Vagina (tissue), 2 donors: ENCODE results near the gene ARHGEF17. TPM values are rescaled to one million over a fixed set of nuclear protein-coding genes. Genes with fewer than 3 reads are reported as not detected.

ENCODE experiments used
- DNase-seq, 2 donors: peaks; one replicate each; pipeline ENCODE4 v3.0.0-alpha.2; 2017; ENCODE audit errors: extremely low spot score in 2 of 2
- H3K27ac ChIP-seq: fragments of 200-600 bp; sonication (generic); one replicate; pipeline ENCODE4 v1.5.1; 2019
- H3K27me3 ChIP-seq: fragments of 200-600 bp; sonication (generic); one replicate; pipeline ENCODE4 v1.5.1; 2019
- H3K36me3 ChIP-seq, 2 donors: fragments of 200-600 bp; sonication (generic); one replicate each; pipeline ENCODE4 v1.5.1; 2017 to 2019
- H3K4me1 ChIP-seq: fragments of 200-600 bp; sonication (generic); one replicate; pipeline ENCODE4 v1.5.1; 2019
- H3K4me3 ChIP-seq, 2 donors: fragments of 200-600 bp; sonication (generic); 1 replicate in 1 of 2; 2 replicates in 1 of 2; pipeline ENCODE4 v1.5.1; 2016 to 2019
- H3K9me3 ChIP-seq: fragments of 200-600 bp; sonication (generic); one replicate; pipeline ENCODE4 v1.5.1; 2019
- CTCF ChIP-seq, 3 experiments: fragments of 450-650 bp in 2 of 3; fragments of 200-600 bp in 1 of 3; sonication (generic) in 1 of 3; IDR thresholded peaks; one replicate each; pipeline ENCODE4 v1.5.1; 2017 to 2019; ENCODE audit warnings: antibody characterized with exemption in 3 of 3, mild to moderate bottlenecking in 2 of 3, moderate library complexity in 2 of 3
- POLR2A ChIP-seq, 2 donors: fragments of 450-650 bp; IDR thresholded peaks; one replicate each; pipeline ENCODE4 v1.6.1; 2017; ENCODE audit warnings: antibody characterized with exemption in 2 of 2, mild to moderate bottlenecking in 2 of 2, moderate library complexity in 2 of 2
- POLR2AphosphoS5 ChIP-seq, 2 donors: sonication (generic); formaldehyde crosslinking; IDR thresholded peaks; one replicate each; pipeline ENCODE4 v1.9.0; 2017; ENCODE audit warnings: antibody characterized with exemption in 2 of 2, mild to moderate bottlenecking in 2 of 2, low read depth in 1 of 2; ENCODE audit not compliant: insufficient read depth in 1 of 2
- intact Hi-C: fragments of 100-400 bp; cut with DNase I; formaldehyde crosslinking; loops from one replicate; pipeline ENCODE4 v1.15.1; 2023
- total RNA-seq: library from RNA; depleted of rRNA; stranded (reverse); fragments of >200 nt; gene quantifications from one replicate; pipeline ENCODE4 v1.2.3, GENCODE V29; 2016

The ARHGEF17 gene
- total RNA-seq, 1 donor from 2014 or later = 32.9 TPM

- Histone ChIP-seq H3K4me1 (peaks cover 78% of the 10 kb centered on the region), H3K9me3 (no peaks in the 10 kb centered on the region), H3K4me3 (peak overlapping the region; percentile 2 to 20), H3K27ac (peak overlapping the region; percentile 91), H3K36me3 (no peaks in the 10 kb centered on the region), H3K27me3 (no peaks in the 10 kb centered on the region)
- no peak for TF ChIP-seq CTCF (IDR thresholded peaks at IDR 0.05)
- peak; percentile 44 to 78 for TF ChIP-seq POLR2AphosphoS5 (IDR thresholded peaks at IDR 0.05; ENCODE audit: insufficient read depth in 1 of 2, low read depth in 1 of 2)
- no peak for TF ChIP-seq POLR2A (IDR thresholded peaks at IDR 0.05)
- DNase-seq = no peak
- intact Hi-C loops = loop anchor here (2.0 kb wide), 1 partner anchor 26 kb away; the partner anchor contains the start of gene ARHGEF17
These were observed 26.5 kb downstream of the ARHGEF17 start for GRCh38 chr11:73334384-73335203.

GRCh38 chr11:73335204-73335923, 27.3 kb downstream of the ARHGEF17 start:
- H3K4me1 ChIP-seq = peaks cover 71% of the 10 kb centered on the region
- H3K4me3 ChIP-seq = peak overlapping the region in 1 of 2 donors; percentile 2
- no peaks in the 10 kb centered on the region for H3K9me3 ChIP-seq
- TF ChIP-seq POLR2AphosphoS5 (IDR thresholded peaks at IDR 0.05; ENCODE audit: insufficient read depth in 1 of 2, low read depth in 1 of 2) = peak in 1 of 2 donors; percentile 67
- TF ChIP-seq POLR2A (IDR thresholded peaks at IDR 0.05) = no peak
- TF ChIP-seq CTCF (IDR thresholded peaks at IDR 0.05) = peak; percentile 85 to 97 (median 88)
- no peaks in the 10 kb centered on the region for H3K36me3 ChIP-seq
- intact Hi-C loops = loop anchor here (2.0 kb wide), 1 partner anchor 27 kb away; the partner anchor contains the start of gene ARHGEF17
- no peak for DNase-seq
- no peaks in the 10 kb centered on the region for H3K27me3 ChIP-seq
- H3K27ac ChIP-seq = peak overlapping the region; percentile 91

- H3K4me1 ChIP-seq = peaks cover 57% of the 10 kb centered on the region
- no peaks in the 10 kb centered on the region for H3K27me3 ChIP-seq
- no peak overlapping the region for H3K27ac ChIP-seq
These were observed 29.8 kb downstream of the ARHGEF17 start for GRCh38 chr11:73337846-73338245.

GRCh38 chr11:73338279-73338678, 30.2 kb downstream of the ARHGEF17 start:
- no peak for DNase-seq
- H3K4me3 ChIP-seq = no peak overlapping the region
- TF ChIP-seq CTCF (IDR thresholded peaks at IDR 0.05) (no peak), POLR2A (IDR thresholded peaks at IDR 0.05) (no peak), POLR2AphosphoS5 (IDR thresholded peaks at IDR 0.05; ENCODE audit: insufficient read depth in 1 of 2, low read depth in 1 of 2) (no peak)
- no peaks in the 10 kb centered on the region for H3K36me3 ChIP-seq
- no peaks in the 10 kb centered on the region for H3K9me3 ChIP-seq
- H3K27ac ChIP-seq = no peak overlapping the region
- intact Hi-C loops = no loop called here
- peaks cover 56% of the 10 kb centered on the region for H3K4me1 ChIP-seq
- H3K27me3 ChIP-seq = no peaks in the 10 kb centered on the region

More at GRCh38 chr11:73337846-73338245, 29.8 kb downstream of the ARHGEF17 start:
- intact Hi-C loops = no loop called here
- no peak for TF ChIP-seq POLR2AphosphoS5 (IDR thresholded peaks at IDR 0.05; ENCODE audit: insufficient read depth in 1 of 2, low read depth in 1 of 2)
- TF ChIP-seq CTCF (IDR thresholded peaks at IDR 0.05) = no peak
- no peak for TF ChIP-seq POLR2A (IDR thresholded peaks at IDR 0.05)
- H3K36me3 ChIP-seq = no peaks in the 10 kb centered on the region
- DNase-seq = no peak
- H3K4me3 ChIP-seq = no peak overlapping the region
- no peaks in the 10 kb centered on the region for H3K9me3 ChIP-seq
